LNCAP (cell line): ENCODE measurements around the gene TNFSF13.

Experiments
- CTCF ChIP-seq: fragments of 450-650 bp; IDR thresholded peaks from 2 replicates; pipeline ENCODE4 v1.5.1; 2017; ENCODE audit warnings: mild to moderate bottlenecking

TNFSF13 gene

GRCh38 chr17:7515911-7516610 is 42.5 kb upstream of the TNFSF13 start:
- TF ChIP-seq CTCF: no peak

GRCh38 chr17:7523033-7523432 is 35.5 kb upstream of the TNFSF13 start:
- TF ChIP-seq CTCF: peak; percentile 29; the same call in 1 of the 2 replicates

GRCh38 chr17:7528842-7529241 is 29.7 kb upstream of the TNFSF13 start:
- no peak for TF ChIP-seq CTCF

- no peak for TF ChIP-seq CTCF
These were observed 28.3 kb upstream of the TNFSF13 start for GRCh38 chr17:7530023-7530900.

- no peak for TF ChIP-seq CTCF
These were observed 20.5 kb upstream of the TNFSF13 start for GRCh38 chr17:7538050-7538449.

GRCh38 chr17:7538891-7539545 is 19.5 kb upstream of the TNFSF13 start:
- TF ChIP-seq CTCF: no peak

- TF ChIP-seq CTCF: no peak
These were observed 17.4 kb upstream of the TNFSF13 start for GRCh38 chr17:7541074-7541621.
